Inferior parietal cortex (tissue), 1 donor: ENCODE results near the gene CTPS2.
"Not testable (repeated sequence)": the region's sequence is repeated elsewhere in the genome, so short reads cannot be mapped to it uniquely, and the experiment has no call there.

Experiments
- DNase-seq: peaks from one replicate; pipeline ENCODE4 v3.0.0-alpha.2; 2016; ENCODE audit errors: extremely low spot score

The CTPS2 gene

GRCh38 chrX:16653424-16653823 is 59.0 kb downstream of the CTPS2 start:
- no peak for DNase-seq

GRCh38 chrX:16651391-16652024 is 61.0 kb downstream of the CTPS2 start:
- DNase-seq, result no peak

- DNase-seq, result no peak
Measured at GRCh38 chrX:16649858-16650257, 62.6 kb downstream of the CTPS2 start, which contains the start of gene S100G. Gene S100G (plus strand): TSS chrX:16650158. CDS start chrX:16651007, 849 bp downstream.

GRCh38 chrX:16646366-16647138 is 65.9 kb downstream of the CTPS2 start:
- DNase-seq, result no peak

GRCh38 chrX:16643176-16643575 is 69.3 kb downstream of the CTPS2 start:
- no peak for DNase-seq

- no peak for DNase-seq
Measured at GRCh38 chrX:16640823-16641222, 71.6 kb downstream of the CTPS2 start.

GRCh38 chrX:16639966-16640365 is 72.5 kb downstream of the CTPS2 start:
- DNase-seq, result no peak

- DNase-seq, result no peak
Measured at GRCh38 chrX:16638533-16638932, 73.9 kb downstream of the CTPS2 start.

- no peak for DNase-seq
Measured at GRCh38 chrX:16635596-16635995, 76.9 kb downstream of the CTPS2 start.

- no peak for DNase-seq
Measured at GRCh38 chrX:16635040-16635439, 77.4 kb downstream of the CTPS2 start.

GRCh38 chrX:16633754-16634153 is 78.7 kb downstream of the CTPS2 start:
- no peak for DNase-seq

- DNase-seq, result no peak
Measured at GRCh38 chrX:16629909-16630308, 82.6 kb downstream of the CTPS2 start.

GRCh38 chrX:16628946-16629595 is 83.4 kb downstream of the CTPS2 start:
- DNase-seq, result no peak

GRCh38 chrX:16628511-16628910 is 84.0 kb downstream of the CTPS2 start:
- not testable (repeated sequence) for DNase-seq

GRCh38 chrX:16619024-16619423 is 93.4 kb downstream of the CTPS2 start:
- DNase-seq, result no peak

- no peak for DNase-seq
Measured at GRCh38 chrX:16618422-16618821, 94.0 kb downstream of the CTPS2 start.

GRCh38 chrX:16617382-16617781 is 95.1 kb downstream of the CTPS2 start:
- DNase-seq, result no peak

GRCh38 chrX:16612257-16612897 is 100.1 kb downstream of the CTPS2 start:
- DNase-seq, result no peak

GRCh38 chrX:16610654-16611053 is 101.8 kb downstream of the CTPS2 start:
- not testable (repeated sequence) for DNase-seq

- no peak for DNase-seq
Measured at GRCh38 chrX:16610121-16610621, 102.3 kb downstream of the CTPS2 start.

- DNase-seq, result no peak
Measured at GRCh38 chrX:16606142-16606720, 106.2 kb downstream of the CTPS2 start.

- no peak for DNase-seq
Measured at GRCh38 chrX:16604337-16604736, 108.1 kb downstream of the CTPS2 start.
